ENCODE measurements around the gene SORBS1. TPM values are rescaled to one million over a fixed set of nuclear protein-coding genes. Genes with fewer than 3 reads are reported as not detected.

Gene SORBS1
- total and polyA plus RNA-seq, 2 experiments from 2014 or later: 11.0 to 20.6 TPM

DNA sequence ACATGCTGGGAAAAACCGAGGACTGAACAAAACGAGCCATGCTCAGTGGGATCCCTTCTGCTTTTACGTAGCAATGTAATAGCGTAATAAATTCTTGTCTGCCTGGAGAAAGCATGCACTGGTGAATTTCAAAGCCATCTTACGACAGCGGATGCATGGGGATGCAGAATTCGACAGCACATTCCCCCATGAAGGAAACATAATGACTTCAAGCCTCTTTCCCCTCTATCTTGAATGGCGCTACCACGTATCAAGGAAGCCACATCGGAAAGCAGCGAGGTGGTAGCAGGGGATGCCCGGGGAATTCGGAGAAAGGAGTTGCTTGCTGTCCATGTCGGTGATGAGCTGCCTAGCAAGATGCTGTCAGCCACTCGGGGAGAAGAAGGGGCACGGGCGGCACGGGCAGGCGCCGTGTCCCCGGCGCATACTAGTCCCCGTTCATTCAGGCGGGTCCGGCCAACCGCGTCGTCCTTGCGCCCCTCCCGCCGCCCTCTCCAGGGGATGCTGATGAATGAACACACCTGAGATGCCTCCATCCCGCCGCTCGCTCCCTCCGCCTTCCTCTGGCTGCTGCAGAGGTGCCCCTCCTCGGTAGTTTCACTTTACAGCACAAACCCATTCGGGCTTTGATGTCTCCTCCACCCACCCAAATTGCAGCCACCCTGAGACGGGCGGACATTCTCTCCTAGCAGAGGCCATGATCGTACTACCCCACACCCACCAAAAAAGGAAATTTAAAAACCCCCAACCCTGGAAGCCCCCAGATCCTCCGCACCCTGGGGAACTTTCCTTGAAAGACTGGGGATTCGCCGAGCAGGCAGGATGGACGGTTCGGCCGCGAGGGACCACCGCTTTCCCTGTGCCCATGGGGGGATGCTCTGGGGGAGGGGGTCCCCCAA is 644 bp downstream of the SORBS1 start:
- H3K27ac ChIP-seq: no peak overlapping the region
- DNase-seq (ENCODE audit: low read depth in 1 of 2, low spot score in 1 of 2): peak; percentile 38 to 59
- no peaks in the 10 kb centered on the region for H3K27me3 ChIP-seq
- no peak for TF ChIP-seq CTCF (IDR thresholded peaks at IDR 0.05; ENCODE audit: low read depth, low read length)
- peaks cover 10% of the 10 kb centered on the region for H3K4me1 ChIP-seq (ENCODE audit: low read depth)
- no peaks in the 10 kb centered on the region for H3K36me3 ChIP-seq
- H3K4me3 ChIP-seq: peak overlapping the region; percentile 66
- H3K9me3 ChIP-seq (ENCODE audit: low read depth): no peaks in the 10 kb centered on the region

DNA sequence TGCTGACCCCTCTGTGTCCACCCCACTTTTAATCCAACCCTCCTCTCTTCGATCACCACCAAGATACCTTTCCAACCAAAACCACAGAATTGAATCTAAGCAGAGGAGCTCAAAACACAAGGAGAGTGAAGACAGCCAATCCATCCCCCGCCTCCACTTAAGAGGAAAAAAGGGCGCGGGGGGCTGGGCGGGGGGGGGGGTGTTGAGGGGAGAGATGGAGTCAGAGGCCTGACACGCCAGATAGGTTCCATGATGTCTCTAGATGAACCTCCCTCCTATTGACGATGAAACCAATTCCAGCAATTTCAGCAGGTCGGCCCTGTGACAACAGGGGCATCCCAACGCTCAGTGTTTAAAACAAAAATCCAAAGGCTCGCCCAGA is 1.3 kb downstream of the SORBS1 start:
- no peak for DNase-seq (ENCODE audit: low read depth in 1 of 2, low spot score in 1 of 2)
- no peak for TF ChIP-seq CTCF (IDR thresholded peaks at IDR 0.05; ENCODE audit: low read depth, low read length)
- peak overlapping the region; percentile 66 for H3K4me3 ChIP-seq
- no peaks in the 10 kb centered on the region for H3K36me3 ChIP-seq
- no peaks in the 10 kb centered on the region for H3K27me3 ChIP-seq
- no peak overlapping the region for H3K27ac ChIP-seq
- no peaks in the 10 kb centered on the region for H3K9me3 ChIP-seq (ENCODE audit: low read depth)
- H3K4me1 ChIP-seq (ENCODE audit: low read depth): peaks cover 10% of the 10 kb centered on the region

- no peaks in the 10 kb centered on the region for H3K27me3 ChIP-seq
- H3K36me3 ChIP-seq: no peaks in the 10 kb centered on the region
- H3K4me1 ChIP-seq (ENCODE audit: low read depth): peaks cover 10% of the 10 kb centered on the region
- peak overlapping the region; percentile 54 for H3K27ac ChIP-seq
- DNase-seq (ENCODE audit: low read depth in 1 of 2, low spot score in 1 of 2): no peak
- no peaks in the 10 kb centered on the region for H3K9me3 ChIP-seq (ENCODE audit: low read depth)
- no peak for TF ChIP-seq CTCF (IDR thresholded peaks at IDR 0.05; ENCODE audit: low read depth, low read length)
- H3K4me3 ChIP-seq: peak overlapping the region; percentile 66
Measured at GRCh38 chr10:95559471-95559870, 1.7 kb downstream of the SORBS1 start.

DNA sequence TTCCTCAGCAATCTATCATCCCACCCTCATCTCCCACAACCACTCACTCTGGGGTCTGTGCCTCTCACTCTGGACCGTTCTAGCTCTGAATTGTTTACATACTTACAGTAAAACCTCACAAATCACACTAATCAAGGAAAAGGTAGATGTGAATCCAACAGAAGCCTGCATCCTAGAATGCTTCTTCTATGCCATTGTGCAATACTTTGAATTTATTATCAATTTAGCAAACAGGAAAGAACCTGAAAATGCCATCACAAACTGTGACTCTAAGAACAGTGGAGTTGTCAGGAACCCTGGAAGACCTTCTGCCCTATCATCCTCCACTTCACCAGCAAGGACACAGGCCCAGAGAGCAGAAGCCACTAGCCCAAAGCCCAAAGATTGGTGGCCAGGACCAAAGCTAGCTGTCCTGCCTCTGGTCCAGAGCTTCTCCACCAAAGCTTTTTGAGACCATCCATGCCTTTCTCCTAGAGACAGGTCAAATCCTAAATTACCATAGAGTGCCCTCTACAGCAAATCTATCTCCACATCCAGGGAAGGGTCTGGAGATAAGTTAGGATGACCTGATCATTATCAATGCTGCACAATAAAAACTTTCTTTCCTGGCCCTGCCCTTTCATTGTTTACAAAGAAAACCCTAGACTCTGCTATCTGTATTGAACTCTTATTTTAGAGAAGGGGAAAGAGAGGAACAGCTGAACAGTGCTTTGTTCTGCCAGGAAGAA is 2.4 kb downstream of the SORBS1 start:
- no peaks in the 10 kb centered on the region for H3K27me3 ChIP-seq
- no peak for DNase-seq (ENCODE audit: low read depth in 1 of 2, low spot score in 1 of 2)
- no peak for TF ChIP-seq CTCF (IDR thresholded peaks at IDR 0.05; ENCODE audit: low read depth, low read length)
- no peaks in the 10 kb centered on the region for H3K9me3 ChIP-seq (ENCODE audit: low read depth)
- no peak overlapping the region for H3K4me3 ChIP-seq
- H3K4me1 ChIP-seq (ENCODE audit: low read depth): peaks cover 10% of the 10 kb centered on the region
- no peaks in the 10 kb centered on the region for H3K36me3 ChIP-seq
- H3K27ac ChIP-seq: peak overlapping the region; percentile 54

- H3K27ac ChIP-seq: no peak overlapping the region
Measured at GRCh38 chr10:95556994-95557767, 4.0 kb downstream of the SORBS1 start.

More at GRCh38 chr10:95556994-95557767, 4.0 kb downstream of the SORBS1 start:
- no peaks in the 10 kb centered on the region for H3K9me3 ChIP-seq (ENCODE audit: low read depth)
- peaks cover 10% of the 10 kb centered on the region for H3K4me1 ChIP-seq (ENCODE audit: low read depth)
- H3K27me3 ChIP-seq: no peaks in the 10 kb centered on the region
- no peak overlapping the region for H3K4me3 ChIP-seq
- no peak for TF ChIP-seq CTCF (IDR thresholded peaks at IDR 0.05; ENCODE audit: low read depth, low read length)
- no peak for DNase-seq (ENCODE audit: low read depth in 1 of 2, low spot score in 1 of 2)
- no peaks in the 10 kb centered on the region for H3K36me3 ChIP-seq
